ENCODE results near the gene KIRREL2.

DNA sequence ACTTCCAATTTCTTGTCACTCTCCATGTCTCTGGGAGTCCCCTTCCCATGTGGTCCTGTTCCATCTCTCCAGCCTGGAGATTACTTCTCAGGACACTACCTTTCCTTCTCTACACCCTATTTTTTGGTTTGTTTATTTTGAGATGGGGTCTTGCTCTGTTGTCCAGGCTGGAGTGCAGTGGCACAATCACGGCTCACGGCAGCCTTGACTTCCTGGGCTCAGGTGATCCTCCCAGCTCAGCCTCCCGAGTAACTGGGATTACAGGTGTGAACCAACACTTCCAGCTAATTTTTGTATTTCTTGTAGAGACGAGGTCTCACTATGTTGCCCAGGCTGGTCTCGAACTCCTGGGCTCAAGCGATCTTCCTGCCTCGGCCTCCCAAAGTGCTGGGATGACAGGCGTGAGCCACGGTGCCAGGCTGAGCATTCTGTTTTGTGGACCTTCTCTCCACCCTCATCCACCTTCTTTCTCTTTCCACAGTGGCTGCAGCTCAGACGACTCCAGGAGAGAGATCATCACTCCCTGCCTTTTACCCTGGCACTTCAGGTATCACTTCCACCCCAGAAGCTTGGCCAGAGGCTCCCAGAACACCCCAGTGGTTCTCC, 46.3 kb downstream of the KIRREL2 start:
- TF ChIP-seq CTCF (conservative IDR thresholded peaks at IDR 0.05; ENCODE audit: low read length) (no peak), EZH2phosphoT487 (IDR thresholded peaks at IDR 0.05; ENCODE audit: borderline replicate concordance, low read depth, low read length) (no peak)

All from OCI-LY7 (cell line).